Frontal cortex (tissue), 4 donors: ENCODE results near the gene TRPM3. TPM values are rescaled to one million over a fixed set of nuclear protein-coding genes. Genes with fewer than 3 reads are reported as not detected.

Experiments
- DNase-seq, 2 donors: peaks; one replicate each; pipeline ENCODE4 v3.0.0; 2012; ENCODE audit warnings: low spot score in 2 of 2
- FAIRE-seq: peaks from 2 replicates; lab custom pipeline; 2012; peaks lifted over from hg19 to GRCh38; lab: Jason Lieb, UNC
- total RNA-seq: library from RNA; depleted of rRNA; stranded (reverse); fragments of >200 nt; gene quantifications from one replicate; pipeline ENCODE4 v1.2.3, GENCODE V29; 2014
- donor health status: control.
- donor health status: control.
- donor health status: control.

Gene TRPM3
- total RNA-seq, 1 donor from 2014 or later = 18.8 TPM

- no peak for DNase-seq
- no peak for FAIRE-seq
Measured at GRCh38 chr9:71106992-71107391, 14.4 kb downstream of the TRPM3 start.

- no peak for FAIRE-seq
- DNase-seq = no peak
Measured at GRCh38 chr9:71105192-71105591, 16.2 kb downstream of the TRPM3 start.

- DNase-seq = no peak
- FAIRE-seq = no peak
Measured at GRCh38 chr9:71098801-71099200, 22.6 kb downstream of the TRPM3 start.

GRCh38 chr9:71097671-71098070 lies 23.8 kb downstream of the TRPM3 start:
- DNase-seq = no peak
- FAIRE-seq = no peak

- DNase-seq (no peak), FAIRE-seq (no peak)
Measured at GRCh38 chr9:71096421-71097108, 24.9 kb downstream of the TRPM3 start.

GRCh38 chr9:71094708-71095251 lies 26.6 kb downstream of the TRPM3 start:
- FAIRE-seq (no peak), DNase-seq (no peak)

- no peak for FAIRE-seq
Measured at GRCh38 chr9:71090896-71091295, 30.5 kb downstream of the TRPM3 start.

GRCh38 chr9:71079451-71079850 lies 42.0 kb downstream of the TRPM3 start:
- DNase-seq = no peak
- FAIRE-seq = no peak

More at GRCh38 chr9:71090896-71091295, 30.5 kb downstream of the TRPM3 start:
- DNase-seq = no peak

- FAIRE-seq (no peak), DNase-seq (no peak)
Measured at GRCh38 chr9:71076096-71076495, 45.3 kb downstream of the TRPM3 start.

GRCh38 chr9:71073494-71073893 lies 47.9 kb downstream of the TRPM3 start:
- FAIRE-seq = no peak
- no peak for DNase-seq

GRCh38 chr9:71072587-71072986 lies 48.8 kb downstream of the TRPM3 start:
- DNase-seq = no peak

GRCh38 chr9:71071633-71072032 lies 49.8 kb downstream of the TRPM3 start:
- FAIRE-seq = no peak

More at GRCh38 chr9:71072587-71072986, 48.8 kb downstream of the TRPM3 start:
- FAIRE-seq = no peak

GRCh38 chr9:71058660-71059059 lies 62.8 kb downstream of the TRPM3 start:
- FAIRE-seq = no peak

More at GRCh38 chr9:71071633-71072032, 49.8 kb downstream of the TRPM3 start:
- no peak for DNase-seq

GRCh38 chr9:71052287-71052686 lies 69.1 kb downstream of the TRPM3 start:
- FAIRE-seq = no peak
- no peak for DNase-seq

More at GRCh38 chr9:71058660-71059059, 62.8 kb downstream of the TRPM3 start:
- DNase-seq = no peak

- FAIRE-seq (no peak), DNase-seq (no peak)
Measured at GRCh38 chr9:71048280-71048679, 73.1 kb downstream of the TRPM3 start.

- DNase-seq (no peak), FAIRE-seq (no peak)
Measured at GRCh38 chr9:71042448-71042990, 78.9 kb downstream of the TRPM3 start.

- FAIRE-seq = no peak
- DNase-seq = no peak
Measured at GRCh38 chr9:71037521-71037920, 83.9 kb downstream of the TRPM3 start.

- FAIRE-seq = no peak
- peak in 1 of 2 donors; percentile 12 for DNase-seq
Measured at GRCh38 chr9:71036501-71036900, 84.9 kb downstream of the TRPM3 start.

- DNase-seq = no peak
- no peak for FAIRE-seq
Measured at GRCh38 chr9:71032779-71033178, 88.6 kb downstream of the TRPM3 start.

GRCh38 chr9:71025728-71026127 lies 95.7 kb downstream of the TRPM3 start:
- FAIRE-seq (no peak), DNase-seq (no peak)

GRCh38 chr9:71025201-71025600 lies 96.2 kb downstream of the TRPM3 start:
- no peak for FAIRE-seq
- no peak for DNase-seq
